Osteoblast (primary cell): Measurements from ENCODE around the gene TSEN15. TPM values are rescaled to one million over a fixed set of nuclear protein-coding genes. Genes with fewer than 3 reads are reported as not detected.

Experiments
- DNase-seq: peaks from one replicate; pipeline ENCODE4 v3.0.0; 2011; ENCODE audit warnings: low spot score, mixed read lengths; ENCODE audit not compliant: insufficient read length; ENCODE audit errors: missing footprints
- H2AFZ ChIP-seq: 2 replicates; pipeline ENCODE4 v1.6.0; 2011; ENCODE audit warnings: mild to moderate bottlenecking, low read length
- H3K27ac ChIP-seq: 2 replicates; pipeline ENCODE4 v1.5.1; 2011; ENCODE audit warnings: mild to moderate bottlenecking, low read depth, low read length, moderate library complexity
- H3K27me3 ChIP-seq: 2 replicates; pipeline ENCODE4 v1.6.0; 2012; ENCODE audit warnings: mild to moderate bottlenecking, control low read depth, inconsistent platforms, low read length, moderate library complexity; ENCODE audit not compliant: insufficient read depth
- H3K36me3 ChIP-seq: 2 replicates; pipeline ENCODE4 v1.5.1; 2011; ENCODE audit warnings: mild to moderate bottlenecking, low read length, control low read depth, moderate library complexity; ENCODE audit not compliant: insufficient read depth
- H3K4me1 ChIP-seq: 2 replicates; pipeline ENCODE4 v1.5.1; 2011; ENCODE audit warnings: mild to moderate bottlenecking, low read length, control low read depth, moderate library complexity; ENCODE audit not compliant: insufficient read depth
- H3K4me2 ChIP-seq: 2 replicates; pipeline ENCODE4 v1.6.0; 2011; ENCODE audit warnings: mild to moderate bottlenecking, low read length; ENCODE audit not compliant: insufficient read depth
- H3K4me3 ChIP-seq: fragments of 200-600 bp; sonication (generic); 3 replicates; pipeline ENCODE4 v1.5.1; 2012; ENCODE audit warnings: mild to moderate bottlenecking, low read length, inconsistent platforms; ENCODE audit not compliant: insufficient read depth
- H3K79me2 ChIP-seq: 2 replicates; pipeline ENCODE4 v1.6.0; 2012; ENCODE audit warnings: mild to moderate bottlenecking, low read length, control low read depth, inconsistent platforms; ENCODE audit not compliant: insufficient read depth
- H3K9me3 ChIP-seq: 2 replicates; pipeline ENCODE4 v1.5.1; 2011; ENCODE audit warnings: low read depth, low read length, control low read depth
- H4K20me1 ChIP-seq: 2 replicates; pipeline ENCODE4 v1.6.0; 2012; ENCODE audit warnings: mild to moderate bottlenecking, low read length, control low read depth; ENCODE audit not compliant: insufficient read depth
- total RNA-seq: library from RNA; depleted of rRNA; stranded (reverse); fragments of >200 nt; gene quantifications from 2 replicates; pipeline ENCODE4 v1.2.3, GENCODE V29; 2012
- TF ChIP-seq, protein P1 (sequence below): IDR thresholded peaks from 2 replicates; pipeline ENCODE4 v1.5.1; 2011; ENCODE audit warnings: mild to moderate bottlenecking, low read depth, low read length, moderate library complexity; ENCODE audit errors: extremely low read depth

TSEN15 gene
- total RNA-seq, 1 donor = 51.8 TPM

DNA sequence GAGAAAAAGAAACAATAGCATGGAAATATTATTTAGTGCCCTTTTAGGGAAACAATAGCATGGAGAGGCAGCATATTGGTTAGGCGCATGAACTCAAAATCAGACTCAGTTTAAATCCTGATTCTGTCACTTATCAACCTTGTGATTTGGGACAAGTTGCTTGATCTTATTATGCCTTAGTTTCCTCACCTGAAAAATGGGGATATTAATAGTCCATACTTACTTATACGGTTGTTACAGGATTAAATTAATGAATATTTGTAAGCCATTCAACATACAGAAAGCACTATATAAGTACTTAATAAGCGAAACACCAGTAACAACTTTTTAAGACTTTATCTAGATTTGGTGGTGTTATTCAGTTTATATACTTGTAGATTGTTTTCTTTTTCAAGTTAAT, 1.2 kb downstream of the TSEN15 start:
- Histone ChIP-seq H3K27me3 (peaks cover 4% of the 10 kb centered on the region), H3K4me3 (peak overlapping the region; percentile 92), H3K4me2 (peak overlapping the region; percentile 88), H3K9me3 (no peaks in the 10 kb centered on the region), H4K20me1 (no peaks in the 10 kb centered on the region), H3K27ac (no peak overlapping the region), H3K79me2 (peaks cover 36% of the 10 kb centered on the region), H3K4me1 (peaks cover 37% of the 10 kb centered on the region), H2AFZ (no peak overlapping the region), H3K36me3 (no peaks in the 10 kb centered on the region)
- DNase-seq = no peak
- TF ChIP-seq, protein P1, sequence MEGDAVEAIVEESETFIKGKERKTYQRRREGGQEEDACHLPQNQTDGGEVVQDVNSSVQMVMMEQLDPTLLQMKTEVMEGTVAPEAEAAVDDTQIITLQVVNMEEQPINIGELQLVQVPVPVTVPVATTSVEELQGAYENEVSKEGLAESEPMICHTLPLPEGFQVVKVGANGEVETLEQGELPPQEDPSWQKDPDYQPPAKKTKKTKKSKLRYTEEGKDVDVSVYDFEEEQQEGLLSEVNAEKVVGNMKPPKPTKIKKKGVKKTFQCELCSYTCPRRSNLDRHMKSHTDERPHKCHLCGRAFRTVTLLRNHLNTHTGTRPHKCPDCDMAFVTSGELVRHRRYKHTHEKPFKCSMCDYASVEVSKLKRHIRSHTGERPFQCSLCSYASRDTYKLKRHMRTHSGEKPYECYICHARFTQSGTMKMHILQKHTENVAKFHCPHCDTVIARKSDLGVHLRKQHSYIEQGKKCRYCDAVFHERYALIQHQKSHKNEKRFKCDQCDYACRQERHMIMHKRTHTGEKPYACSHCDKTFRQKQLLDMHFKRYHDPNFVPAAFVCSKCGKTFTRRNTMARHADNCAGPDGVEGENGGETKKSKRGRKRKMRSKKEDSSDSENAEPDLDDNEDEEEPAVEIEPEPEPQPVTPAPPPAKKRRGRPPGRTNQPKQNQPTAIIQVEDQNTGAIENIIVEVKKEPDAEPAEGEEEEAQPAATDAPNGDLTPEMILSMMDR = no peak

- TF ChIP-seq, protein P1 = no peak
Measured at GRCh38 chr1:184053881-184054280, 2.4 kb downstream of the TSEN15 start.

DNA sequence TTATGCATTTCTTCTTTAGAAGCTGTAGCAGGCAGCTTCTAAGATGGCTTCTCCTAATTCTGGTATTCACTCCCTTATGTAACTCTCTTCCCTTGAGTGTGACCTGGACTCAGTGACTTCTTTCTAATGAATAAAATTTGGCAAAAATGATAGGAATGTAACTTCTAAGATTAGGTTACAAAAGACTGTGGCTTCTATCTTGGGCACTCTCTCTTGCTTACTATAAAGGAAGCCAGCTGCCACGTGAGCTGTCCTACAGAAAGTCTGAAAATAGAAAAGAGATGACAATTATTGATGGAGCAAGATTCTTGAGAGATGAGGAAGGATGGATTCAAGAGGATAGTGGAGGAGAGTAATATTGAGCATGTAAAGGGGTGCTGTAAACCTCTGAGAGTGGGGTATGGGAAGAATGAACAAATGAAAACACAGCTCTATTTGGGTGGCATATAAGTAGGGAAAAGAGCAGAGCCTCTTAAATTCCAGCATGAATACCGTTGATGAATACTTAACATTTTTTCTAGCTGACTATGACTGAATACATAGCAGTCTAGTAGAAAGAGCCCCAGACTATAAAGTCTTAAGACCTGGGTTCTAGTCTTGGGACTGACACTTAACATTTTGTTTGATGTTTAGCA, 5.5 kb downstream of the TSEN15 start:
- Histone ChIP-seq H3K36me3 (peaks cover 7% of the 10 kb centered on the region), H3K79me2 (peaks cover 47% of the 10 kb centered on the region), H3K4me1 (peaks cover 57% of the 10 kb centered on the region), H2AFZ (peak overlapping the region; percentile 51), H3K27me3 (no peaks in the 10 kb centered on the region), H3K9me3 (no peaks in the 10 kb centered on the region), H3K27ac (peak overlapping the region; percentile 78), H4K20me1 (no peaks in the 10 kb centered on the region), H3K4me2 (peak overlapping the region; percentile 72), H3K4me3 (peak overlapping the region; percentile 32)
- DNase-seq = no peak
- TF ChIP-seq, protein P1 = no peak

More at GRCh38 chr1:184053881-184054280, 2.4 kb downstream of the TSEN15 start:
- Histone ChIP-seq H2AFZ (no peak overlapping the region), H3K79me2 (peaks cover 38% of the 10 kb centered on the region), H3K27ac (no peak overlapping the region), H3K4me3 (no peak overlapping the region), H3K9me3 (no peaks in the 10 kb centered on the region), H3K4me1 (peaks cover 42% of the 10 kb centered on the region), H3K36me3 (no peaks in the 10 kb centered on the region), H3K4me2 (no peak overlapping the region), H4K20me1 (no peaks in the 10 kb centered on the region), H3K27me3 (peaks cover 4% of the 10 kb centered on the region)
- no peak for DNase-seq

- Histone ChIP-seq H3K4me2 (peak overlapping the region; percentile 51), H2AFZ (no peak overlapping the region), H3K4me1 (peaks cover 57% of the 10 kb centered on the region), H3K79me2 (peaks cover 43% of the 10 kb centered on the region), H3K36me3 (peaks cover 7% of the 10 kb centered on the region), H3K9me3 (no peaks in the 10 kb centered on the region), H4K20me1 (no peaks in the 10 kb centered on the region), H3K4me3 (no peak overlapping the region), H3K27ac (no peak overlapping the region), H3K27me3 (no peaks in the 10 kb centered on the region)
- TF ChIP-seq, protein P1 = no peak
- DNase-seq = no peak
Measured at GRCh38 chr1:184059887-184060286, 8.4 kb downstream of the TSEN15 start.
